Measurements from ENCODE around the gene TXNDC2.

DNA sequence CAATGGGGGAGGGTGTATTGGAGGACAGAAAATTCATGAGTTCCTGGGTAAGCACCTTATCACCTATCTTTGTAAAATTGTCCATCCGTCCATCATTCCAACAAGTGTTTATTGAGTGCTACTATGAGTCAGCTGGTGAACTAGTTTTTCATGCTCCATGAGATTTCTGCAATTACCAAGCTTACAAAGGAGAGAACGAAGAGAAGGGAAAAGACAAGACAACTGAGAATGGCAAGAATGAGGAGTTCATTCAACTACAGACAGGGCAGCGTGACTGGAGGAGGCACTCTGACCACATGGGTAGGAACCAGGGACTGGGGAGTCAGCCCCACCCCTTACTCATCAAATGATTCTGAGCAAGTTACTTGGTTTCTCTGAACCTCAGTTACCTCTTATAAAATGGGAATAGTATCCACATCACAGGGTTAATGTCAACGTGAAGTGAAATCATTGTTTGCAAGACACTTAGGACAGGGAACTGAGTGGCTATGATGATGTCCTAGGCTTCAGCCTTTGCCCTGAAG, 18.6 kb upstream of the TXNDC2 start:
- TF ChIP-seq, protein P1, sequence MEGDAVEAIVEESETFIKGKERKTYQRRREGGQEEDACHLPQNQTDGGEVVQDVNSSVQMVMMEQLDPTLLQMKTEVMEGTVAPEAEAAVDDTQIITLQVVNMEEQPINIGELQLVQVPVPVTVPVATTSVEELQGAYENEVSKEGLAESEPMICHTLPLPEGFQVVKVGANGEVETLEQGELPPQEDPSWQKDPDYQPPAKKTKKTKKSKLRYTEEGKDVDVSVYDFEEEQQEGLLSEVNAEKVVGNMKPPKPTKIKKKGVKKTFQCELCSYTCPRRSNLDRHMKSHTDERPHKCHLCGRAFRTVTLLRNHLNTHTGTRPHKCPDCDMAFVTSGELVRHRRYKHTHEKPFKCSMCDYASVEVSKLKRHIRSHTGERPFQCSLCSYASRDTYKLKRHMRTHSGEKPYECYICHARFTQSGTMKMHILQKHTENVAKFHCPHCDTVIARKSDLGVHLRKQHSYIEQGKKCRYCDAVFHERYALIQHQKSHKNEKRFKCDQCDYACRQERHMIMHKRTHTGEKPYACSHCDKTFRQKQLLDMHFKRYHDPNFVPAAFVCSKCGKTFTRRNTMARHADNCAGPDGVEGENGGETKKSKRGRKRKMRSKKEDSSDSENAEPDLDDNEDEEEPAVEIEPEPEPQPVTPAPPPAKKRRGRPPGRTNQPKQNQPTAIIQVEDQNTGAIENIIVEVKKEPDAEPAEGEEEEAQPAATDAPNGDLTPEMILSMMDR (conservative IDR thresholded peaks at IDR 0.05; ENCODE audit: low read depth, low read length): no peak
- TF ChIP-seq CEBPB (IDR thresholded peaks at IDR 0.05; ENCODE audit: low read depth, low read length) (no peak), BHLHE40 (IDR thresholded peaks at IDR 0.05; ENCODE audit: low read depth, low read length) (no peak), SMC3 (IDR thresholded peaks at IDR 0.05; ENCODE audit: low read depth, low read length) (no peak), RFX5 (IDR thresholded peaks at IDR 0.05; ENCODE audit: low read depth, low read length) (no peak), POLR2A (IDR thresholded peaks at IDR 0.05; ENCODE audit: low read depth, low read length) (no peak), RCOR1 (IDR thresholded peaks at IDR 0.05; ENCODE audit: insufficient replicate concordance, low read length) (no peak), CHD1 (IDR thresholded peaks at IDR 0.05; ENCODE audit: low read depth, low read length) (no peak), MXI1 (IDR thresholded peaks at IDR 0.05; ENCODE audit: borderline replicate concordance, low read depth, low read length) (no peak), RAD21 (IDR thresholded peaks at IDR 0.05; ENCODE audit: low read length) (no peak)
